Measurements from ENCODE around the gene POLD2.

POLD2 gene

GRCh38 chr7:44112997-44113763, 10.2 kb downstream of the POLD2 start:
- no peak for DNase-seq

- no peak for DNase-seq
These were observed 10.9 kb downstream of the POLD2 start for GRCh38 chr7:44112231-44112996.

- DNase-seq: no peak
These were observed 11.6 kb downstream of the POLD2 start for GRCh38 chr7:44111761-44112160.

- no peak for DNase-seq
These were observed 12.4 kb downstream of the POLD2 start for GRCh38 chr7:44110719-44111635.

- DNase-seq: no peak
These were observed 13.4 kb downstream of the POLD2 start for GRCh38 chr7:44109991-44110390.

- DNase-seq: no peak
These were observed 14.3 kb downstream of the POLD2 start for GRCh38 chr7:44108768-44109750.

GRCh38 chr7:44107961-44108767, 15.2 kb downstream of the POLD2 start:
- DNase-seq: no peak

- no peak for DNase-seq
These were observed 16.0 kb downstream of the POLD2 start for GRCh38 chr7:44107116-44107960.

GRCh38 chr7:44106311-44107065, 16.9 kb downstream of the POLD2 start:
- no peak for DNase-seq

- peak in 1 of 2 experiments; percentile 17 for DNase-seq
These were observed 17.5 kb downstream of the POLD2 start for GRCh38 chr7:44105832-44106231.

- DNase-seq: no peak
These were observed 18.2 kb downstream of the POLD2 start for GRCh38 chr7:44104860-44105771.

- DNase-seq: peak; percentile 20 to 29
These were observed 19.2 kb downstream of the POLD2 start, which contains the start of gene AEBP1 for GRCh38 chr7:44103923-44104859. Gene AEBP1 (plus strand): TSS chr7:44104345. CDS start chr7:44104666, 321 bp downstream.

- DNase-seq: no peak
These were observed 19.8 kb downstream of the POLD2 start for GRCh38 chr7:44103566-44103922.

GRCh38 chr7:44102846-44103565, 20.3 kb downstream of the POLD2 start:
- DNase-seq: no peak

- DNase-seq: no peak
These were observed 21.1 kb downstream of the POLD2 start for GRCh38 chr7:44101966-44102845.

Measured in Kasumi-1 (cell line).